H9 (cell line): ENCODE results near the gene SETDB2. TPM values are rescaled to one million over a fixed set of nuclear protein-coding genes. Genes with fewer than 3 reads are reported as not detected.

Experiments
- DNase-seq: peaks from one replicate; pipeline ENCODE4 v3.0.0-alpha.2; 2017
- H2AFZ ChIP-seq: one replicate; pipeline ENCODE4 v1.6.1; 2013; ENCODE audit warnings: mild to moderate bottlenecking, low read length, control low read depth, moderate library complexity
- H2AK5ac ChIP-seq: 2 replicates; pipeline ENCODE4 v1.6.1; 2013; ENCODE audit warnings: low read length, control low read depth, mixed read lengths; ENCODE audit not compliant: insufficient read length
- H2BK120ac ChIP-seq: one replicate; pipeline ENCODE4 v1.6.1; 2013; ENCODE audit warnings: low read depth, mild to moderate bottlenecking, low read length, control low read depth, inconsistent platforms; ENCODE audit not compliant: poor library complexity, severe bottlenecking
- H2BK12ac ChIP-seq: 2 replicates; pipeline ENCODE4 v1.6.1; 2013; ENCODE audit warnings: low read length, control low read depth, mixed read lengths, low read depth; ENCODE audit not compliant: insufficient read length
- H2BK15ac ChIP-seq: 2 replicates; pipeline ENCODE4 v1.6.1; 2013; ENCODE audit warnings: low read depth, low read length, control low read depth
- H2BK20ac ChIP-seq: one replicate; pipeline ENCODE4 v1.6.1; 2013; ENCODE audit warnings: low read depth, mild to moderate bottlenecking, low read length, control low read depth, inconsistent platforms; ENCODE audit not compliant: poor library complexity, severe bottlenecking
- H2BK5ac ChIP-seq: 2 replicates; pipeline ENCODE4 v1.6.1; 2013; ENCODE audit warnings: low read length, control low read depth, mixed read lengths; ENCODE audit not compliant: insufficient read length
- H3K14ac ChIP-seq: 2 replicates; pipeline ENCODE4 v1.6.1; 2013; ENCODE audit warnings: low read length, control low read depth; ENCODE audit not compliant: insufficient read depth
- H3K18ac ChIP-seq: 2 replicates; pipeline ENCODE4 v1.6.1; 2013; ENCODE audit warnings: low read depth, mild to moderate bottlenecking, mixed read lengths, low read length, control low read depth; ENCODE audit not compliant: insufficient read length
- H3K23ac ChIP-seq: 2 replicates; pipeline ENCODE4 v1.6.1; 2013; ENCODE audit warnings: low read length, control low read depth, mixed read lengths, low read depth; ENCODE audit not compliant: insufficient read length
- H3K23me2 ChIP-seq: 2 replicates; pipeline ENCODE4 v1.6.1; 2013; ENCODE audit warnings: low read depth, mild to moderate bottlenecking, mixed read lengths, low read length, control low read depth; ENCODE audit not compliant: insufficient read length, poor library complexity, severe bottlenecking
- H3K27ac ChIP-seq: 2 replicates; pipeline ENCODE4 v1.5.1; 2013; ENCODE audit warnings: low read length, control low read depth, mixed read lengths, low read depth; ENCODE audit not compliant: insufficient read length
- H3K27me3 ChIP-seq: 2 replicates; pipeline ENCODE4 v1.6.1; 2013; ENCODE audit warnings: low read length, control low read depth, inconsistent platforms; ENCODE audit not compliant: insufficient read depth
- H3K4ac ChIP-seq: 2 replicates; pipeline ENCODE4 v1.6.1; 2013; ENCODE audit warnings: low read depth, mild to moderate bottlenecking, control low read depth, inconsistent platforms, low read length, moderate library complexity
- H3K4me1 ChIP-seq: 2 replicates; pipeline ENCODE4 v1.6.1; 2013; ENCODE audit warnings: low read length, control low read depth, inconsistent platforms; ENCODE audit not compliant: insufficient read depth
- H3K4me2 ChIP-seq: 2 replicates; pipeline ENCODE4 v1.6.1; 2013; ENCODE audit warnings: low read length, control low read depth, mixed read lengths; ENCODE audit not compliant: insufficient read length, insufficient read depth
- H3K56ac ChIP-seq: 2 replicates; pipeline ENCODE4 v1.6.1; 2013; ENCODE audit warnings: low read depth, mild to moderate bottlenecking, mixed read lengths, low read length, control low read depth; ENCODE audit not compliant: insufficient read length
- H3K79me1 ChIP-seq: 2 replicates; pipeline ENCODE4 v1.6.1; 2013; ENCODE audit warnings: low read depth, mild to moderate bottlenecking, moderate library complexity, low read length, control low read depth, inconsistent platforms; ENCODE audit not compliant: insufficient read depth, poor library complexity, severe bottlenecking
- H3K79me2 ChIP-seq: 2 replicates; pipeline ENCODE4 v1.6.1; 2013; ENCODE audit warnings: low read length, control low read depth, inconsistent platforms; ENCODE audit not compliant: insufficient read depth
- H3K9ac ChIP-seq: 2 replicates; pipeline ENCODE4 v1.6.1; 2013; ENCODE audit warnings: low read length, control low read depth, mixed read lengths; ENCODE audit not compliant: insufficient read length; ENCODE audit errors: extremely low read depth
- H3K9me3 ChIP-seq: one replicate; pipeline ENCODE4 v1.6.1; 2013; ENCODE audit warnings: low read depth, low read length, inconsistent platforms; ENCODE audit not compliant: control insufficient read depth
- H3T11ph ChIP-seq: one replicate; pipeline ENCODE4 v1.6.1; 2013; ENCODE audit warnings: mild to moderate bottlenecking, low read length, control low read depth, inconsistent platforms
- H4K20me1 ChIP-seq: one replicate; pipeline ENCODE4 v1.6.1; 2013; ENCODE audit not compliant: control insufficient read depth, insufficient read length, insufficient read depth
- H4K5ac ChIP-seq: 2 replicates; pipeline ENCODE4 v1.6.1; 2013; ENCODE audit warnings: low read depth, mild to moderate bottlenecking, mixed read lengths, low read length, control low read depth; ENCODE audit not compliant: insufficient read length
- H4K8ac ChIP-seq: replicated peaks from 2 replicates; pipeline ENCODE4 v1.6.1; 2013; ENCODE audit warnings: low read length, control low read depth, mixed read lengths, low read depth; ENCODE audit not compliant: insufficient read length
- H4K91ac ChIP-seq: 2 replicates; pipeline ENCODE4 v1.6.1; 2013; ENCODE audit warnings: low read depth, mild to moderate bottlenecking, moderate library complexity, mixed read lengths, low read length, control low read depth; ENCODE audit not compliant: insufficient read length
- H3K27ac Mint-ChIP-seq, 3 experiments: 2 replicates in 2 of 3; 3 replicates in 1 of 3; pipeline ENCODE4 v1.8.0; 2020 to 2021; ENCODE audit warnings: mixed read lengths in 3 of 3, mild to moderate bottlenecking in 1 of 3, moderate library complexity in 1 of 3
- H3K27me3 Mint-ChIP-seq: 2 replicates; pipeline ENCODE4 v1.8.0; 2021; ENCODE audit warnings: low read depth, mild to moderate bottlenecking, moderate library complexity, mixed read lengths
- H3K36me3 Mint-ChIP-seq, 3 experiments: 2 replicates in 2 of 3; 3 replicates in 1 of 3; pipeline ENCODE4 v1.8.0; 2020 to 2021; ENCODE audit warnings: low read depth in 3 of 3, mixed read lengths in 3 of 3; ENCODE audit not compliant: insufficient read depth in 1 of 3
- H3K4me1 Mint-ChIP-seq, 2 experiments: 2 replicates each; pipeline ENCODE4 v1.8.0; 2020; ENCODE audit warnings: mixed read lengths in 2 of 2
- H3K4me3 Mint-ChIP-seq, 2 experiments: 2 replicates in 1 of 2; 3 replicates in 1 of 2; pipeline ENCODE4 v1.8.0; 2020 to 2021; ENCODE audit warnings: mild to moderate bottlenecking in 2 of 2, mixed read lengths in 2 of 2, moderate library complexity in 1 of 2
- H3K9me3 Mint-ChIP-seq, 2 experiments: 2 replicates in 1 of 2; 3 replicates in 1 of 2; pipeline ENCODE4 v1.8.0; 2020; ENCODE audit warnings: mild to moderate bottlenecking in 2 of 2, mixed read lengths in 2 of 2, moderate library complexity in 1 of 2
- WGBS: extraction: QIAGEN DNeasy Blood & Tissue Kit; methylation state at CpG from one replicate; pipeline ENCODE4 v1.1.7; 2013; ENCODE audit warnings: missing lambda C conversion rate, low lambda C conversion rate, mixed read lengths; ENCODE audit not compliant: insufficient read length; ENCODE audit errors: extremely low coverage; 5-methylcytosine and 5-hydroxymethylcytosine counted together
- total RNA-seq: library from RNA; stranded (reverse); gene quantifications from 2 replicates; pipeline ENCODE4 v1.2.1, GENCODE V29; 2021
- TF ChIP-seq, protein P1 (sequence below): fragments of 200-600 bp; sonication (generic); conservative IDR thresholded peaks from 3 replicates; pipeline ENCODE4 v1.8.0; 2021; ENCODE audit warnings: antibody characterized with exemption, mild to moderate bottlenecking

The SETDB2 gene
- total RNA-seq, 1 experiment from 2014 or later, result 5.7 TPM

DNA sequence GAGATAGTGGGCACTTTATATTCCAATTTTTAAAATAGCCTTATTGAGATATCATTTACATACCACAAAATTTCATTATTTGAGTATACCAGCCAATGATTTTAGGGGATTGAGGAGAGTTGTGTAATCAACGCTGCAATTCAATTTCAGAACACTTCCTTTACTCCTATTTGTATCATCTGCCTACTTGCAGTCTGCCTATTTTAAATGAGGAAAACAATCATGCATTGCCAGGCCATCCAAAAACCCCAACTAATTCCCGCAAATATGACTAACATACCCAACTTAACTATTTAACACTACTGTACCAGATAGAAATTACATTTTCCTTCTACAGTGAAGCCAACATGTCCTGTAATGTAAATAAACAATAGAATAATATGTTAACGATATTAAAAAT lies 26.9 kb upstream of the SETDB2 start:
- TF ChIP-seq, protein P1, sequence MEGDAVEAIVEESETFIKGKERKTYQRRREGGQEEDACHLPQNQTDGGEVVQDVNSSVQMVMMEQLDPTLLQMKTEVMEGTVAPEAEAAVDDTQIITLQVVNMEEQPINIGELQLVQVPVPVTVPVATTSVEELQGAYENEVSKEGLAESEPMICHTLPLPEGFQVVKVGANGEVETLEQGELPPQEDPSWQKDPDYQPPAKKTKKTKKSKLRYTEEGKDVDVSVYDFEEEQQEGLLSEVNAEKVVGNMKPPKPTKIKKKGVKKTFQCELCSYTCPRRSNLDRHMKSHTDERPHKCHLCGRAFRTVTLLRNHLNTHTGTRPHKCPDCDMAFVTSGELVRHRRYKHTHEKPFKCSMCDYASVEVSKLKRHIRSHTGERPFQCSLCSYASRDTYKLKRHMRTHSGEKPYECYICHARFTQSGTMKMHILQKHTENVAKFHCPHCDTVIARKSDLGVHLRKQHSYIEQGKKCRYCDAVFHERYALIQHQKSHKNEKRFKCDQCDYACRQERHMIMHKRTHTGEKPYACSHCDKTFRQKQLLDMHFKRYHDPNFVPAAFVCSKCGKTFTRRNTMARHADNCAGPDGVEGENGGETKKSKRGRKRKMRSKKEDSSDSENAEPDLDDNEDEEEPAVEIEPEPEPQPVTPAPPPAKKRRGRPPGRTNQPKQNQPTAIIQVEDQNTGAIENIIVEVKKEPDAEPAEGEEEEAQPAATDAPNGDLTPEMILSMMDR, result no peak

More for the DNA sequence above, 26.9 kb upstream of the SETDB2 start:
- Mint-ChIP-seq H3K4me3 (no peak overlapping the region), H3K9me3 (peaks cover 0 to 2% of the 10 kb centered on the region in 2 experiments; a peak in 1 of 5 replicates), H3K27me3 (peaks cover 20% of the 10 kb centered on the region), H3K36me3 (no peaks in the 10 kb centered on the region), H3K4me1 (peaks cover 25 to 27% of the 10 kb centered on the region in 2 experiments), H3K27ac (no peak overlapping the region)
- no peak overlapping the region for H2AFZ ChIP-seq
- no peak overlapping the region for H3K4me2 ChIP-seq
- no peak overlapping the region for H3K56ac ChIP-seq
- H2BK20ac ChIP-seq, result no peak overlapping the region
- peaks cover 7% of the 10 kb centered on the region for H3K4me1 ChIP-seq
- no peaks in the 10 kb centered on the region for H3K79me2 ChIP-seq
- no peak overlapping the region for H2BK120ac ChIP-seq
- DNase-seq, result no peak
- 100% methylated on average over 1 of the region's 3 CpGs for WGBS
- H3K9ac ChIP-seq, result no peak overlapping the region
- no peak overlapping the region for H2BK12ac ChIP-seq
- no peaks in the 10 kb centered on the region for H3K79me1 ChIP-seq
- H4K8ac ChIP-seq, result no peak overlapping the region
- no peak overlapping the region for H3K14ac ChIP-seq
- no peak overlapping the region for H2BK5ac ChIP-seq
- H4K5ac ChIP-seq, result no peak overlapping the region
- no peak overlapping the region for H3K23ac ChIP-seq
- no peaks in the 10 kb centered on the region for H3K9me3 ChIP-seq
- H4K91ac ChIP-seq, result no peak overlapping the region
- peaks cover 7% of the 10 kb centered on the region; the same call in 1 of the 2 replicates for H3K27me3 ChIP-seq
- H3K18ac ChIP-seq, result no peak overlapping the region
- no peaks in the 10 kb centered on the region for H3K23me2 ChIP-seq
- H2BK15ac ChIP-seq, result no peak overlapping the region
- no peak overlapping the region for H3K4ac ChIP-seq
- H4K20me1 ChIP-seq, result no peaks in the 10 kb centered on the region
- no peak overlapping the region for H3K27ac ChIP-seq
- H2AK5ac ChIP-seq, result no peak overlapping the region
- no peak overlapping the region for H3T11ph ChIP-seq
